SK-N-SH treated with all-trans-retinoic acid at 6 μM for 48 hours (cell line): ENCODE results near the gene APOB.

Experiments
- RARB ChIP-seq: fragments of 250-450 bp; sonication (Bioruptor Pico); IDR thresholded peaks from 2 replicates; pipeline ENCODE4 v1.8.0; 2021; ENCODE audit warnings: mild to moderate bottlenecking, moderate library complexity
- ZNF70 ChIP-seq: fragments of 450-650 bp; formaldehyde crosslinking; IDR thresholded peaks from 2 replicates; pipeline ENCODE4 v1.5.0; 2020; ENCODE audit warnings: mild to moderate bottlenecking, moderate library complexity

- no peak for TF ChIP-seq RARB (CRISPR knock-in tag)
- TF ChIP-seq ZNF70 (CRISPR knock-in tag): no peak
Measured at GRCh38 chr2:21042958-21043743, 722 bp downstream of the APOB start.
